Right forelimb (tissue), 1 donor: ENCODE results near the gene ARFIP2.
"Not testable (repeated sequence)": the region's sequence is repeated elsewhere in the genome, so short reads cannot be mapped to it uniquely, and the experiment has no call there.

Experiments
- DNase-seq: peaks from one replicate; pipeline ENCODE4 v3.0.0-alpha.2; 2018

Gene ARFIP2

GRCh38 chr11:6481012-6481923 lies at the start of gene ARFIP2, which contains the start of gene TIMM10B:
Gene ARFIP2 (minus strand): TSS chr11:6481331. CDS start chr11:6480421, 910 bp downstream.
Gene TIMM10B (plus strand): TSS chr11:6481501. CDS start chr11:6481517, 16 bp downstream.
- peak; percentile 99 for DNase-seq

GRCh38 chr11:6530848-6531247 lies 49.7 kb upstream of the ARFIP2 start:
- DNase-seq: no peak

- no peak for DNase-seq
Measured at GRCh38 chr11:6529266-6529665, 48.1 kb upstream of the ARFIP2 start.

GRCh38 chr11:6526411-6527135 lies 45.4 kb upstream of the ARFIP2 start:
- no peak for DNase-seq

DNA sequence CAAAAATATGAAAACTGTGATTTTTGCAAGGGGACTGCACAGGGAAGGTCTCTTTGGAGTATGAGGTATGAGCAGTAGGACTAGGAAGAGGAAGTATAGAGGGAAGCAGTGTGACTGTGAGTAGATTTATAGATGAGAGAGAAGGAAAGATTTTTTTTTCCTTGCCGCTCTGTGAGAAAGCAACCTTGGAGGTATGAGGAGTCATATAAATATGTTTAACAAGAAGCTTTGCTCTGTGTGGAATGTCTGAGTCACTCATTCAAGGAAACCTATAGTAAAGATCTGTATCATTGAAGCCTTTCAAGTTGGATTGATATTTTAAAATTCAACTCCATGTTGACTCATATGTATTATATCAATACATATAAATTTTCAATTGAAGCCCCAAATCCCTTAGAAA lies 42.1 kb upstream of the ARFIP2 start:
- no peak for DNase-seq

DNA sequence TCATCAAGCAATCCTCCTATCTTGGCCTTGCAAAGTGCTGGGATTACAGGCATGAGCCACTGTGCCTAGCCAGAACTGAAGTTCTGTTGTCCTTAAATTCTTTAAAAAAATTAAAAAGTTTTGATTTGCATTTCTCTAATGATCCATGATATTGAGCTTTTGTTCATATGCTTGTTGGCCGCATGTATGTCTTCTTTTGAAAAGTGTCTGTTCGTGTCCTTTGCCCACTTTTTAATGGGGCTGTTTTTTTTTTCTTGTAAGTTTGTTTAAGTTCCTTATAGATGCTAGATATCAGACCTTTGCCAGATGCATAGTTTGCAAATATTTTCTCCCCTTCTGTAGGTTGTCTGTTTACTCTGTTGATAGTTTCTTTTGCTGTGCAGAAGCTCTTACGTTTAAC lies 40.8 kb upstream of the ARFIP2 start:
- not testable (repeated sequence) for DNase-seq

- DNase-seq: no peak
Measured at GRCh38 chr11:6520265-6520664, 39.1 kb upstream of the ARFIP2 start.

DNA sequence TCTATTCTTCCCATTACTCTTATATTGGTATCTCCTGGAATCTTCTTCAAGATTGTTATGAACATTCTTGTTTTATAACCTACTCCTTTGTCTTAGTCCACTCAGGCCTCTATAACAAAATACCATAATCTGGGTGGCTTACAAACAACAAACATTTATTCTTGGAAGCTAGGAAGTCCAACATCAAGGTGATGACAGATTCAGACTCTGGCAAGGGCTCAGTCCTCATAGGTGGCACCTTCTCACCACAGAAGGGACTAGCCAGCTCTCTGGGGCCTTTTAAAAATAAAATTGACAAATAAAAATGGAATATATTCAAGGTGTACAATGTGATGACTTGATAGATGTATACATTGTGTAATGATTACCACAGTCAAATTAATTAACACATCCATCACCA lies 35.7 kb upstream of the ARFIP2 start:
- DNase-seq: no peak

- no peak for DNase-seq
Measured at GRCh38 chr11:6505577-6506240, 24.6 kb upstream of the ARFIP2 start.

DNA sequence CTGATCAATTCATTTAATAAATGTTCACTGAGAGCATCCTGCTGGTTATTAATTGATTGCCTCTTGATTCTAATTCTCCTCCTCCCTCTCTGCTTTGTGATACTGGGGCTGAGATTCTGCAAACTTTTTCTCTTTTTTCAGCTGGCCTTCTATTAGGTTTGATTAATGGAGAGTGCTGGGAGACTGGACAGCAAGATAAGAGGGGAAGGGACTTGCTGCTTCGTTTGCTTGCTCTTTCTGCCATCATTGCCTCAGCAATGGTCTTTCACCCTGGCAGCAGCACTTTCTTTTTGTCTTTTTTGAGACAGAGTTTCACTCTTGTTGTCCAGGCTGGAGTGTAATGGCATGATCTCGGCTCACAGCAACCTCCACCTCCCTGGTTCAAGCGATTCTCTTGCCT lies 23.0 kb upstream of the ARFIP2 start:
- DNase-seq: no peak

DNA sequence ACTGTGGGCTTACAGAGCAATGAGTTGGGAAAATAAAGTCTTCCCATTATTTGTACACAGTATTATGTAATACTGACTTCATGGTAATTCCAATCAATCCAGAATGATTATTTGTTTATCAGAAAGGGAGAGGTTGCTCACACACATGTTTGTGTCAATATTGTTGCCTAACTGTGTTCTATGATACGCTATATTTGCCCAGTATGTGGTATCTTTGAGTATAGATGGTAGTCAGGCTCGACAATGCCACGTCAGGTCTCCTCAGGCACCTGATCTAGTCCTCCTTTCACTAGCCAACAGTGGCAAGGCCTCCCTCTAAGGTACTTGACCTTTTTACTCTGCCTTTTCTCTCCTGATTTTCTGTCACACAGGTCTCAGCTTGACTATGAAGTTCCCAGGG lies 21.3 kb upstream of the ARFIP2 start:
- no peak for DNase-seq

- no peak for DNase-seq
Measured at GRCh38 chr11:6498544-6498943, 17.4 kb upstream of the ARFIP2 start.

DNA sequence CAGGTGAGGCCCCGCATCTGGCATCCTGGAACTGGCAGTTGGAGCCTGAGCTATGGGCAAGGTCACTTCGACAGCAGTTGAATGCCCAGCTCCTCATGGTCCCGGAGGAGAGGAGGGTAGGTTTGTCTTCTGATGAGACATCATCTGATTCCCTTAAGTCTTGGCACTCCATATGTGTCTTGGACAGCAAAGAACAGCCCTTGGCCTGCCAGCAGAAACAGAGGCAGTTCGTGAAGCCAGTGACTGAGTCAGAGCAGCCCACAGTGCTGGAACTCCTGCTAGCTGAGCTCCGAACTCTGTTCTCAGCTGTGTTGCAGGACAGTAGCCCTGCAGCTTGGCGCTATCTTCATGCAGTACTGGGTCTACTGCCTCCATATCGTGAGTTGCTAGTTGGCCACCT lies 17.0 kb upstream of the ARFIP2 start:
- DNase-seq: no peak

GRCh38 chr11:6497069-6497839 lies 16.1 kb upstream of the ARFIP2 start, which contains the start of gene DNHD1:
Gene DNHD1 (plus strand): TSS chr11:6497280. CDS start chr11:6498216, 936 bp downstream.
- peak; percentile 61 for DNase-seq

DNA sequence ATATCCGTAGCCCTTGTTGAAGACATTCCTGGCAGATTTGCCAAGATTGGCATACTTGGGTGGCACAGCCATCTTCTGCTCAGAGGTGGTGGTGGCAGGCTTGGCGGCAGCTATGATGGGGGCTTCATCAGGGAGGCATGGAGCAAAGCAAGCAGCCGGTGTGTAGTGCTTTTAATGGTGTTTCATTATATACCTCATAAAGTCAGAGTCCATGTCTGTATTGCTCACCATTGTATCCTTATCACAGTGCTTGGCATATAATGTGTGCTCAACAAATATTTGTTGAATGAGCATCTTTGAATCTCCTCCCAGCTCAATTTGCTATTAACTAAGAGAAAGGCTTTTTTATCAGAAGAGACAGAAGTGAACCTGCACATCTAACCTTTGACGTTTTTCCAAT lies 8.2 kb upstream of the ARFIP2 start:
- no peak for DNase-seq

DNA sequence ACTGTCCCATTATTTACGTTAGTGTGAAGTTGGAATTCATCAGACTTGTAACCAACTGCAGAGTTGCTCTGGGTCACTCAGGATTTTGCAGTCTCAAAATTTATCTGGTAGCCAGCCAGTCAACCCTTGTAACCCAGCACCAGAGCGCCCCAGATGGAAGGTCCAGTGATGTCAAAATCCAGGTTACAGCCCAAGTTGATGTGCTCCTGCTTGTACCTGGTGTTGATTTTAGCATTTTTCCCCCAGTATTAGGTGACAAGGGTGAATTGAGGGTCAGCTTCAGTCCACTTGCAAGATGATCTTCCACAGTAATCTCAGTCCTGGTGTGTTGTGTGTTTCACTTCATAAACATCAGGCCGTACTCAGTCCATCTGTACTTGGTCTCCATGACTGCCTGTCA lies 7.7 kb upstream of the ARFIP2 start:
- DNase-seq: no peak

DNA sequence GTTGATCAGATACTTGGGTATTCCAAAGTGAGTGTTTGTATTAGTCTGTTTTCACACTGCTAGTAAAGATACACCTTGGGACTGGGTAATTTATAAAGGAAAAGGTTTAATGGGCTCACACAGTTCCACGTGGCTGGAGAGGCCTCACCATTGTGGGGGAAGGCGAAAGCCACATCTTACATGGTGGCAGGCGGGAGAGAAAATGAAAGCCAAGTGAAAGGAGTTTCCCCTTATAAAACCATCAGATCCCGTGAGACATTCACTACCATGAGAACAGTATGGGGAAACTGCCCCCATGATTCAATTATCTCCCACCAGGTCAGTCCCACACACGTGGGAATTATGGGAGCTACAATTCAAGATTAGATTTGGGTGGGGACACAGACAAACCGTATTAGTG lies 7.2 kb upstream of the ARFIP2 start:
- no peak for DNase-seq

DNA sequence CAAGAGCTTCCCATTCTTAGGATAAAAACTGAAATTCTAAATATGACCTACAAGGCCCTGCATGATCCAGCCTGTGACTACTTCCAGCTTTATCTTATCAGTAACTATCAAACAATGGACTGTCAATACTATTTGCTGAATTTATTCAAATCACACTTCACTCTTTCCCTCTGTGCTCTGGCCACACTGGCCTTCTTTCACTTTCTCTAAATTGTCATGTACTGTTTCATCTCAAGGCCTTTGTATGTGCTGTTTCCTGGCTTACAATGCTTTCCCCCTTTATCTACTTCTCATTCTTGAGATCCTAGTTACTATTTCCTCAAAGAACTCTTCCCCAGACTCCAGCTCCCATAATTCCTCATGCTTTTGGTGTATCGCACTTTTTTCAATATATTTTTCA lies 5.8 kb upstream of the ARFIP2 start:
- no peak for DNase-seq

DNA sequence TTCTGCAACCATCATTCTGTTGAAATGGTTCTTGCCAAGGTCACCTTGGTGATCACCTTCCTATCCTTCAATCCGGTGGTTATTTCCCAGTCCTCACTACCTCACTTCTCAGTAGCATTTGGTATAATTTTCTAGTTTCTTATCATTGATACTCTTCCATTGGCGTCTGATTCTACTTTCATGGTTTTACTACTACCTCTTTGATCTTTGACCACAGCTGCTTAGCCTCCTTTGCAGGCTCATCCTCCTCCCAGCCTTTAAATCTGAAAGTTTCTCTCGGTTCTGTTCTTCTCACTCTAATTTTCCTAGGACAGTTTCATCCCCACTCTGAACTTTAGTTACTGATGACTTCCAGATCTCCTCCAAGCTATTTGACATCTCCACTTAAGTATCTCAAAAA lies 5.1 kb upstream of the ARFIP2 start:
- no peak for DNase-seq

DNA sequence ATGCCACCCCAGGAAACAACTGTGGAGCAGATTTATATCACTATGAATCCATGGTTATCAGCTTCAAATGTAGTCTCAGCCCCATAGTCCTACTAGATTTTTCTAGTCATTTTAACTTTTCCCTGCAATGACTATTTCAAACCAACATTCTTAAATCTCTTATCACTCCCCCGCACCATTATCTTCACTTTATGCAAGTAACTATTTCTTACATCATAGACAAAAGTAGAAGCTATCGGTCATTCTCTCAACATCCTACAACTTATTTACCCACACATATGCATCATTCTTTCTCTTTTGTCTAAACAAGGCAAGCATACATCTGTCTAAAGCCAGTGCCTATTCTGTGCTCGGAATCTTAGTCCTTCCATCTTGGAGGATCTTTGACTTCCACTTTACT lies 4.5 kb upstream of the ARFIP2 start:
- DNase-seq: no peak

DNA sequence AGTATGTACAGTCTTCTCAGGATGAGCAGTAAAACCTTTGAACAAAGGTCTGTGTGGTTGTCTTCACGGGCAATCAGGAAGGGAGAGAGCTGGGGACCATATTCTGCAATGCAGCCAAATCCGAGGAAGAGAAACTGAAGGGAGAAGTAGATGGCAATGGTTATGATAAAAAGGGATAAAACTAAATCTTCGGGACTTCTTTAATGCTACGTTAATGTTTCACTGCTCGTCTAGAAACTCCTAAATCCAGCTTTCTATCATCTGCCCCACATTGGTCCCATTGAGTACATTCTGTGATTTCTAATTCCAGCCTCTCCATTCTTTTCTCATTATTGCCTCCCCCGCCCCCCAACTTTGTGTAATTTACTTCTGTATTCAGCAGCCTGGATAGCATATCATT lies 1.9 kb upstream of the ARFIP2 start:
- no peak for DNase-seq

DNA sequence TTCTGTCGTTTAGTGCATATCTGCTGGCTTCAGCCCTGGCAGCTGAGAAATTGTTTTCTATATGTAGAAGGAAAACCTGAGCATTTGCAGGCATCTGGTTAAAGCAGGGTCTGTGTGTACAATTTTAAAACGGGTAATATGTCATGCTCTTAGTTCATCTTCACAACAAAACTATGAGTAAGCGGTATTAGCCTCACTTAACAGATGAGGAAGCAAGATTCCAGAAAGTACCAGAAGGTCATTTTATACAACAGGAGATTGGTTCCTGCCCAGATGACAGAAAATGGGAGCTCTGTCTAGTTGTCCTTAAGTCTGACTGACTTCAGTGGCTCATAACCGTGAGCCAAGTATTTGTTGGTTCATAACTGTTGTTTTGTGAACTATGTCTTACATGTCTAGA lies 1.3 kb upstream of the ARFIP2 start:
- DNase-seq: no peak

DNA sequence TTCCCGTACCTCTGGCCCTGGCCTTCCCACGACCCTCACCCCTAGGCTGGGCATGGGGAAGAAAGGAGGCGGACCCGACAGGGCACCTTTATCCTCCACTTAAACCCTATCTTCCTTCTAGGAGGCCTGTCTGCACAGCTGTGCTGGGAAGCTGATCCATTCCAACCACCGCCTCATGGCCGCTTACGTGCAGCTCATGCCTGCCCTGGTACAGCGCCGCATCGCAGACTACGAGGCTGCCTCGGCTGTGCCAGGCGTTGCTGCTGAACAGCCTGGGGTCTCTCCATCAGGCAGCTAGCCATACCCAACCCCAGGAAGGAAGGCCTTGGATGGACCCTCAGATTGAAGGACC lies 769 bp upstream of the ARFIP2 start:
- no peak for DNase-seq
